A549 (cell line): ENCODE data around the gene SYNC. TPM values are rescaled to one million over a fixed set of nuclear protein-coding genes. Genes with fewer than 3 reads are reported as not detected.

Experiments used
- ATAC-seq, 2 experiments: fragments of 200-7000 bp in 1 of 2; fragments of >200 bp in 1 of 2; cut with Nextera tagmentation in 1 of 2; cut with Tn5 transposase in 1 of 2; 3 replicates each; pipeline versions ENCODE4 v1.8.0 to v1.9.1; 2018 to 2020; ENCODE audit warnings: mild to moderate bottlenecking in 1 of 2, moderate library complexity in 1 of 2
- CTCF ChIA-PET: fragments of 300-600 bp; sonication (Branson Sonifier 250); formaldehyde crosslinking; extraction: SDS; loops from one replicate; lab custom pipeline; 2021; ENCODE audit warnings: antibody characterized with exemption, inconsistent platforms; lab: Yijun Ruan, JAX
- POLR2A ChIA-PET: fragments of 350-600 bp; formaldehyde crosslinking; extraction: SDS; loops from one replicate; lab custom pipeline; 2021; ENCODE audit warnings: antibody characterized with exemption, inconsistent platforms; lab: Yijun Ruan, JAX
- DNase-seq, 2 experiments: peaks; one replicate each; pipeline versions ENCODE4 v3.0.0 to v3.0.0-alpha.2; 2011 to 2016; ENCODE audit warnings: low read depth in 1 of 2, low spot score in 1 of 2
- FAIRE-seq: peaks from 2 replicates; lab custom pipeline; 2011; peaks lifted over from hg19 to GRCh38; lab: Jason Lieb, UNC
- H3K27ac ChIP-seq, 2 experiments: fragments of >200 bp; sonication (Bioruptor Twin); formaldehyde crosslinking; 3 replicates each; pipeline ENCODE4 v1.5.1; 2016 to 2017
- H3K4me1 ChIP-seq: fragments of >200 bp; sonication (Bioruptor Twin); formaldehyde crosslinking; 3 replicates; pipeline ENCODE4 v1.6.1; 2016
- H3K4me2 ChIP-seq: fragments of >200 bp; sonication (Bioruptor Twin); formaldehyde crosslinking; 3 replicates; pipeline ENCODE4 v1.6.1; 2016
- H3K4me3 ChIP-seq: fragments of >200 bp; sonication (Bioruptor Twin); formaldehyde crosslinking; 3 replicates; pipeline ENCODE4 v1.5.1; 2016
- H3K9me3 ChIP-seq: fragments of >200 bp; sonication (Bioruptor Twin); formaldehyde crosslinking; 3 replicates; pipeline ENCODE4 v1.6.1; 2016
- CBX2 ChIP-seq: fragments of 200-600 bp; sonication (generic); IDR thresholded peaks from 2 replicates; pipeline ENCODE4 v1.6.1; 2016; ENCODE audit warnings: low read depth, mild to moderate bottlenecking, borderline replicate concordance
- CEBPB ChIP-seq, 2 experiments: fragments of >200 bp in 1 of 2; sonication (Bioruptor Twin) in 1 of 2; formaldehyde crosslinking in 1 of 2; IDR thresholded peaks; 2 replicates each; pipeline ENCODE4 v1.6.1; 2012 to 2016
- CHD2 ChIP-seq: fragments of 150-350 bp; IDR thresholded peaks from 2 replicates; pipeline ENCODE4 v1.6.1; 2014; ENCODE audit warnings: low read length; ENCODE audit not compliant: partially characterized antibody
- EHMT2 ChIP-seq: fragments of 200-600 bp; sonication (generic); IDR thresholded peaks from 2 replicates; pipeline ENCODE4 v1.6.1; 2016; ENCODE audit warnings: antibody characterized with exemption, low read depth, mild to moderate bottlenecking, moderate library complexity
- EP300 ChIP-seq, 2 experiments: fragments of >200 bp; sonication (Bioruptor Twin); formaldehyde crosslinking; IDR thresholded peaks; 2 replicates in 1 of 2; 3 replicates in 1 of 2; pipeline ENCODE4 v1.6.1; 2016 to 2017
- FOSB ChIP-seq: fragments of 250-450 bp; sonication (Bioruptor Pico); IDR thresholded peaks from 2 replicates; pipeline ENCODE4 v1.5.0; 2020; ENCODE audit warnings: mild to moderate bottlenecking, moderate library complexity
- HDAC2 ChIP-seq: fragments of 200-600 bp; sonication (generic); IDR thresholded peaks from 2 replicates; pipeline ENCODE4 v1.6.1; 2016
- HEYL ChIP-seq: fragments of 250-450 bp; sonication (Bioruptor Pico); IDR thresholded peaks from 2 replicates; pipeline ENCODE4 v1.8.0; 2021; ENCODE audit warnings: mild to moderate bottlenecking, moderate library complexity
- HOXA7 ChIP-seq: fragments of 250-450 bp; sonication (Bioruptor Pico); IDR thresholded peaks from 2 replicates; pipeline ENCODE4 v1.5.0; 2020; ENCODE audit warnings: mild to moderate bottlenecking, moderate library complexity
- JUN ChIP-seq, 2 experiments: fragments of >200 bp; sonication (Bioruptor Twin); formaldehyde crosslinking; IDR thresholded peaks; 2 replicates in 1 of 2; 3 replicates in 1 of 2; pipeline ENCODE4 v1.6.1; 2016 to 2017
- KDM1A ChIP-seq: fragments of 200-600 bp; sonication (generic); IDR thresholded peaks from 2 replicates; pipeline ENCODE4 v1.6.1; 2016; ENCODE audit warnings: low read depth, mild to moderate bottlenecking
- NPAS2 ChIP-seq: fragments of 250-450 bp; sonication (Bioruptor Pico); IDR thresholded peaks from 2 replicates; pipeline ENCODE4 v1.8.0; 2022; ENCODE audit warnings: mild to moderate bottlenecking, moderate library complexity, borderline replicate concordance
- NR3C1 ChIP-seq: fragments of >200 bp; sonication (Bioruptor Twin); formaldehyde crosslinking; IDR thresholded peaks from 3 replicates; pipeline ENCODE4 v1.6.1; 2017
- PHF8 ChIP-seq: fragments of 200-600 bp; sonication (generic); IDR thresholded peaks from 2 replicates; pipeline ENCODE4 v1.6.1; 2016; ENCODE audit warnings: low read depth, mild to moderate bottlenecking, antibody characterized with exemption, moderate library complexity, borderline replicate concordance
- POLR2A ChIP-seq: IDR thresholded peaks from 2 replicates; pipeline ENCODE4 v1.6.1; 2012; ENCODE audit warnings: mild to moderate bottlenecking, low read length
- POLR2AphosphoS2 ChIP-seq: conservative IDR thresholded peaks from 2 replicates; pipeline ENCODE4 v1.6.1; 2012; ENCODE audit warnings: low read length, improper control_type of control experiment, inconsistent platforms
- RAD21 ChIP-seq, 2 experiments: fragments of >200 bp in 1 of 2; sonication (Bioruptor Twin) in 1 of 2; formaldehyde crosslinking in 1 of 2; IDR thresholded peaks in 1 of 2; conservative IDR thresholded peaks in 1 of 2; 2 replicates in 1 of 2; 3 replicates in 1 of 2; pipeline ENCODE4 v1.6.1; 2012 to 2018; ENCODE audit warnings: inconsistent platforms in 1 of 2
- RARB ChIP-seq: fragments of 250-450 bp; sonication (Bioruptor Pico); IDR thresholded peaks from 2 replicates; pipeline ENCODE4 v1.8.0; 2021; ENCODE audit warnings: mild to moderate bottlenecking, moderate library complexity
- RFX5 ChIP-seq: fragments of 450-650 bp; IDR thresholded peaks from 2 replicates; pipeline ENCODE4 v1.7.1; 2014; ENCODE audit warnings: antibody characterized with exemption, mild to moderate bottlenecking, moderate library complexity
- SMC3 ChIP-seq: fragments of >200 bp; sonication (Bioruptor Twin); formaldehyde crosslinking; IDR thresholded peaks from 3 replicates; pipeline ENCODE4 v1.6.1; 2018; ENCODE audit warnings: inconsistent platforms
- SREBF2 ChIP-seq: fragments of 450-650 bp; IDR thresholded peaks from 2 replicates; pipeline ENCODE4 v1.6.1; 2014; ENCODE audit warnings: mild to moderate bottlenecking, moderate library complexity
- TP53 ChIP-seq: fragments of 250-450 bp; sonication (Bioruptor Pico); IDR thresholded peaks from 2 replicates; pipeline ENCODE4 v1.5.0; 2021; ENCODE audit warnings: mild to moderate bottlenecking, moderate library complexity
- ZC3H11A ChIP-seq: fragments of 450-650 bp; IDR thresholded peaks from 2 replicates; pipeline ENCODE4 v1.6.1; 2014; ENCODE audit warnings: antibody characterized with exemption, mild to moderate bottlenecking
- ZFP36 ChIP-seq: fragments of 450-650 bp; IDR thresholded peaks from 2 replicates; pipeline ENCODE4 v1.6.1; 2014; ENCODE audit warnings: borderline replicate concordance; ENCODE audit not compliant: partially characterized antibody
- ZNF302 ChIP-seq: fragments of 250-450 bp; sonication (Bioruptor Pico); IDR thresholded peaks from 2 replicates; pipeline ENCODE4 v1.9.0; 2021; ENCODE audit warnings: inconsistent platforms, mild to moderate bottlenecking, moderate library complexity
- WGBS: methylation state at CpG from one replicate; pipeline ENCODE4 v1.1.6; 2017; ENCODE audit errors: missing lambda C conversion rate; 5-methylcytosine and 5-hydroxymethylcytosine counted together
- polyA plus RNA-seq, 4 experiments: library from polyadenylated mRNA; depleted of rRNA in 3 of 4; stranded (reverse); fragments of >200 nt; fragmentation: RNase III in 1 of 4; extraction: RNeasy Plus Mini Kit Qiagen cat#74134 plus additional on column Dnase treatment in 1 of 4; gene quantifications; 2 replicates in 3 of 4; 3 replicates in 1 of 4; pipeline ENCODE4 v1.2.3, GENCODE V29; 2011 to 2017
- TF ChIP-seq, protein P1 (sequence below): fragments of 250-450 bp; sonication (Bioruptor Pico); IDR thresholded peaks from 2 replicates; pipeline ENCODE4 v1.5.0; 2021; ENCODE audit warnings: mild to moderate bottlenecking, moderate library complexity, borderline replicate concordance
- TF ChIP-seq, protein P2 (sequence below): fragments of 200-600 bp; sonication (generic); IDR thresholded peaks from 2 replicates; pipeline ENCODE4 v1.6.1; 2016; ENCODE audit warnings: antibody characterized with exemption, mild to moderate bottlenecking, moderate library complexity
- TF ChIP-seq, protein P3 (sequence below): fragments of 150-350 bp; IDR thresholded peaks from 2 replicates; pipeline ENCODE4 v1.6.1; 2014; ENCODE audit warnings: low read depth, mild to moderate bottlenecking, low read length
- TF ChIP-seq, protein P4 (sequence below): fragments of >200 bp; sonication (Bioruptor Twin); formaldehyde crosslinking; IDR thresholded peaks from 3 replicates; pipeline ENCODE4 v1.5.1; 2016

Gene SYNC
- polyA plus RNA-seq, 2 of the 4 experiments (the other 2 are of a cell fraction): 7.7 to 12.0 TPM

DNA sequence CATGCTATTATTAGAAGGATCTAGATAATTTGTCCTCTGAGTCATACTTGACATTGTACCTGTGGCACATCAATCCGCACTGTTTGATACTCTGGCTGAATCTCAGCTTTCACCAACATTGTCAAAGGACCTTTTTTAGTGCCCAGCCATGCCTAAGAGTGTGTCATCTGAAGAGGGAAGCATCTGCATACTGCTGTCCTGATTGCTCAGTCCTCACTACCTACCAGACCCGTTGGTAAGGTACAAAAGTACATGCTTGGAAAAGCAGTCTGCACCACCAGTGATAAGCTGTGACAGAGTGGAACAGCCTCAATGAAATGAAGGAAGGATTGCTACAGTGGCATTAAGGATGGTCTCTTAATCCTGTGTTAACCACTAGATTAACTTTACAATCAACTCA lies 17.1 kb downstream of the SYNC start:
- WGBS: 75% methylated on average over 2 of the region's 2 CpGs
- CTCF ChIA-PET: interaction anchor here (1.2 kb wide), 1 partner anchor 88 kb away, joined by 3 read pairs; no protein-coding TSS in a partner anchor
- ATAC-seq: peak in 1 of 2 experiments; percentile 51; a peak in 3 of 6 replicates
- POLR2A ChIA-PET: no interaction called here
- Histone ChIP-seq H3K9me3 (no peaks in the 10 kb centered on the region), H3K4me1 (no peaks in the 10 kb centered on the region), H3K4me3 (no peak overlapping the region), H3K4me2 (no peak overlapping the region), H3K27ac (no peak overlapping the region)
- no peak for DNase-seq
- no peak for FAIRE-seq
- TF ChIP-seq KDM1A (no peak), ZNF302 (CRISPR knock-in tag) (no peak), SREBF2 (no peak), NR3C1 (no peak), HOXA7 (CRISPR knock-in tag) (no peak), NPAS2 (CRISPR knock-in tag) (no peak), ZFP36 (no peak), JUN (IDR thresholded peaks at IDR 0.05) (no peak), EP300 (IDR thresholded peaks at IDR 0.05) (no peak), SMC3 (no peak), HDAC2 (no peak), POLR2AphosphoS2 (no peak)

DNA sequence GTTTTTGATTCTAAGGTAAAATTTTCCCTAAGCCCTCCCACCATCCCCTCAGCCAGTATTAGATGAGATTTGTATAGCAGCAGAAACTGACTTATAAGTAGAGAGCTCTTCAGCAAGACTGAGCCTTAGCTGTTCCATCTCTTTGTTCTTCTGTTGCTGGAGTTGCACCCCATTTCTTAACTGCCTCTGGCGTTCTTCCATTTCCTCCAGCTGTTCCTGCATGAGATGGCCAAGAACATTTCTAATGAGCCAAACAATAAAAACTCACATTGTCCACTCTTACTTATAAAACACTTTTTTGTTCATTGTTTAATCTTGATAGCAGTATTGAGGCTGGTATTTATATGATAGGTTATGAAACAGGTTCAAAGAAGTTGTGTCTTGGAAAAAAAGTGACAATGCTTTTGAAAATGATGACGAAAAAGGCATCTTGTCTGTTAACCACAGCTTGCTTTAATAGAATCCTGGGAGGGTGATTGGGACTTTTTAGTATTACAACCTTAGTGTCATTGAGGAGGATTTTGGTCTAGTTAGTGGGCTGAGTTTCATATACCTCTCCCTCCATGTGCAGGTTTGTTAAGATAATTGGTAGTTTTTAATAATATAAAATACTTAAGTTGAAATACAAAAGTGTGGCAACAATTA lies 18.3 kb downstream of the SYNC start:
- ATAC-seq (no peak), FAIRE-seq (no peak), DNase-seq (no peak)
- ChIA-PET CTCF (no interaction called here), POLR2A (no interaction called here)
- 91% methylated on average over 2 of the region's 2 CpGs for WGBS
- no peaks in the 10 kb centered on the region for H3K4me1 ChIP-seq
- no peak overlapping the region for H3K4me3 ChIP-seq
- H3K4me2 ChIP-seq: no peak overlapping the region
- TF ChIP-seq, protein P1, sequence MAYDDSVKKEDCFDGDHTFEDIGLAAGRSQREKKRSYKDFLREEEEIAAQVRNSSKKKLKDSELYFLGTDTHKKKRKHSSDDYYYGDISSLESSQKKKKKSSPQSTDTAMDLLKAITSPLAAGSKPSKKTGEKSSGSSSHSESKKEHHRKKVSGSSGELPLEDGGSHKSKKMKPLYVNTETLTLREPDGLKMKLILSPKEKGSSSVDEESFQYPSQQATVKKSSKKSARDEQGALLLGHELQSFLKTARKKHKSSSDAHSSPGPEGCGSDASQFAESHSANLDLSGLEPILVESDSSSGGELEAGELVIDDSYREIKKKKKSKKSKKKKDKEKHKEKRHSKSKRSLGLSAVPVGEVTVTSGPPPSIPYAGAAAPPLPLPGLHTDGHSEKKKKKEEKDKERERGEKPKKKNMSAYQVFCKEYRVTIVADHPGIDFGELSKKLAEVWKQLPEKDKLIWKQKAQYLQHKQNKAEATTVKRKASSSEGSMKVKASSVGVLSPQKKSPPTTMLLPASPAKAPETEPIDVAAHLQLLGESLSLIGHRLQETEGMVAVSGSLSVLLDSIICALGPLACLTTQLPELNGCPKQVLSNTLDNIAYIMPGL (CRISPR knock-in tag): no peak
- TF ChIP-seq, protein P2, sequence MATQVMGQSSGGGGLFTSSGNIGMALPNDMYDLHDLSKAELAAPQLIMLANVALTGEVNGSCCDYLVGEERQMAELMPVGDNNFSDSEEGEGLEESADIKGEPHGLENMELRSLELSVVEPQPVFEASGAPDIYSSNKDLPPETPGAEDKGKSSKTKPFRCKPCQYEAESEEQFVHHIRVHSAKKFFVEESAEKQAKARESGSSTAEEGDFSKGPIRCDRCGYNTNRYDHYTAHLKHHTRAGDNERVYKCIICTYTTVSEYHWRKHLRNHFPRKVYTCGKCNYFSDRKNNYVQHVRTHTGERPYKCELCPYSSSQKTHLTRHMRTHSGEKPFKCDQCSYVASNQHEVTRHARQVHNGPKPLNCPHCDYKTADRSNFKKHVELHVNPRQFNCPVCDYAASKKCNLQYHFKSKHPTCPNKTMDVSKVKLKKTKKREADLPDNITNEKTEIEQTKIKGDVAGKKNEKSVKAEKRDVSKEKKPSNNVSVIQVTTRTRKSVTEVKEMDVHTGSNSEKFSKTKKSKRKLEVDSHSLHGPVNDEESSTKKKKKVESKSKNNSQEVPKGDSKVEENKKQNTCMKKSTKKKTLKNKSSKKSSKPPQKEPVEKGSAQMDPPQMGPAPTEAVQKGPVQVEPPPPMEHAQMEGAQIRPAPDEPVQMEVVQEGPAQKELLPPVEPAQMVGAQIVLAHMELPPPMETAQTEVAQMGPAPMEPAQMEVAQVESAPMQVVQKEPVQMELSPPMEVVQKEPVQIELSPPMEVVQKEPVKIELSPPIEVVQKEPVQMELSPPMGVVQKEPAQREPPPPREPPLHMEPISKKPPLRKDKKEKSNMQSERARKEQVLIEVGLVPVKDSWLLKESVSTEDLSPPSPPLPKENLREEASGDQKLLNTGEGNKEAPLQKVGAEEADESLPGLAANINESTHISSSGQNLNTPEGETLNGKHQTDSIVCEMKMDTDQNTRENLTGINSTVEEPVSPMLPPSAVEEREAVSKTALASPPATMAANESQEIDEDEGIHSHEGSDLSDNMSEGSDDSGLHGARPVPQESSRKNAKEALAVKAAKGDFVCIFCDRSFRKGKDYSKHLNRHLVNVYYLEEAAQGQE: no peak
- no peak for TF ChIP-seq RFX5
- TF ChIP-seq CBX2: no peak
- TF ChIP-seq RAD21 (conservative IDR thresholded peaks at IDR 0.05 in 1 of 2, IDR thresholded peaks at IDR 0.05 in 1 of 2): no peak
- no peak for TF ChIP-seq HOXA7 (CRISPR knock-in tag)
- TF ChIP-seq CHD2: no peak
- TF ChIP-seq, protein P3, sequence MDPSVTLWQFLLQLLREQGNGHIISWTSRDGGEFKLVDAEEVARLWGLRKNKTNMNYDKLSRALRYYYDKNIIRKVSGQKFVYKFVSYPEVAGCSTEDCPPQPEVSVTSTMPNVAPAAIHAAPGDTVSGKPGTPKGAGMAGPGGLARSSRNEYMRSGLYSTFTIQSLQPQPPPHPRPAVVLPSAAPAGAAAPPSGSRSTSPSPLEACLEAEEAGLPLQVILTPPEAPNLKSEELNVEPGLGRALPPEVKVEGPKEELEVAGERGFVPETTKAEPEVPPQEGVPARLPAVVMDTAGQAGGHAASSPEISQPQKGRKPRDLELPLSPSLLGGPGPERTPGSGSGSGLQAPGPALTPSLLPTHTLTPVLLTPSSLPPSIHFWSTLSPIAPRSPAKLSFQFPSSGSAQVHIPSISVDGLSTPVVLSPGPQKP: no peak
- TF ChIP-seq POLR2A: no peak
- TF ChIP-seq NR3C1: no peak
- no peak for TF ChIP-seq HEYL (CRISPR knock-in tag)
- no peak for TF ChIP-seq NPAS2 (CRISPR knock-in tag)
- no peak for TF ChIP-seq CEBPB (IDR thresholded peaks at IDR 0.05)
- TF ChIP-seq FOSB: no peak
- no peak for TF ChIP-seq TP53
- TF ChIP-seq EHMT2: no peak
- TF ChIP-seq ZC3H11A: no peak
- TF ChIP-seq, protein P4, sequence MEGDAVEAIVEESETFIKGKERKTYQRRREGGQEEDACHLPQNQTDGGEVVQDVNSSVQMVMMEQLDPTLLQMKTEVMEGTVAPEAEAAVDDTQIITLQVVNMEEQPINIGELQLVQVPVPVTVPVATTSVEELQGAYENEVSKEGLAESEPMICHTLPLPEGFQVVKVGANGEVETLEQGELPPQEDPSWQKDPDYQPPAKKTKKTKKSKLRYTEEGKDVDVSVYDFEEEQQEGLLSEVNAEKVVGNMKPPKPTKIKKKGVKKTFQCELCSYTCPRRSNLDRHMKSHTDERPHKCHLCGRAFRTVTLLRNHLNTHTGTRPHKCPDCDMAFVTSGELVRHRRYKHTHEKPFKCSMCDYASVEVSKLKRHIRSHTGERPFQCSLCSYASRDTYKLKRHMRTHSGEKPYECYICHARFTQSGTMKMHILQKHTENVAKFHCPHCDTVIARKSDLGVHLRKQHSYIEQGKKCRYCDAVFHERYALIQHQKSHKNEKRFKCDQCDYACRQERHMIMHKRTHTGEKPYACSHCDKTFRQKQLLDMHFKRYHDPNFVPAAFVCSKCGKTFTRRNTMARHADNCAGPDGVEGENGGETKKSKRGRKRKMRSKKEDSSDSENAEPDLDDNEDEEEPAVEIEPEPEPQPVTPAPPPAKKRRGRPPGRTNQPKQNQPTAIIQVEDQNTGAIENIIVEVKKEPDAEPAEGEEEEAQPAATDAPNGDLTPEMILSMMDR: no peak
- TF ChIP-seq RARB (CRISPR knock-in tag): no peak
- no peak for TF ChIP-seq PHF8
- H3K9me3 ChIP-seq: no peaks in the 10 kb centered on the region
- H3K27ac ChIP-seq: no peak overlapping the region
